Stomach (tissue), 4 donors: ENCODE measurements around the gene CEP57.

ENCODE experiments used
- EP300 ChIP-seq: sonication (generic); formaldehyde crosslinking; IDR thresholded peaks from one replicate; pipeline ENCODE4 v1.6.1; 2017; ENCODE audit warnings: antibody characterized with exemption
- POLR2A ChIP-seq, 4 donors: fragments of 450-650 bp; IDR thresholded peaks; one replicate each; pipeline ENCODE4 v1.6.1; 2016; ENCODE audit warnings: antibody characterized with exemption in 4 of 4, control low read depth in 2 of 4, mild to moderate bottlenecking in 1 of 4, moderate library complexity in 1 of 4
- POLR2AphosphoS5 ChIP-seq, 3 donors: sonication (generic); formaldehyde crosslinking; IDR thresholded peaks; one replicate each; pipeline ENCODE4 v1.6.1; 2016; ENCODE audit warnings: antibody characterized with exemption in 3 of 3
- TF ChIP-seq, protein P1 (sequence below), 7 experiments: fragments of 450-650 bp in 4 of 7; fragments of 200-600 bp in 3 of 7; sonication (generic) in 3 of 7; IDR thresholded peaks; one replicate each; pipeline ENCODE4 v1.5.1; 2016 to 2019; ENCODE audit warnings: antibody characterized with exemption in 7 of 7, control low read depth in 2 of 7, mild to moderate bottlenecking in 1 of 7

DNA sequence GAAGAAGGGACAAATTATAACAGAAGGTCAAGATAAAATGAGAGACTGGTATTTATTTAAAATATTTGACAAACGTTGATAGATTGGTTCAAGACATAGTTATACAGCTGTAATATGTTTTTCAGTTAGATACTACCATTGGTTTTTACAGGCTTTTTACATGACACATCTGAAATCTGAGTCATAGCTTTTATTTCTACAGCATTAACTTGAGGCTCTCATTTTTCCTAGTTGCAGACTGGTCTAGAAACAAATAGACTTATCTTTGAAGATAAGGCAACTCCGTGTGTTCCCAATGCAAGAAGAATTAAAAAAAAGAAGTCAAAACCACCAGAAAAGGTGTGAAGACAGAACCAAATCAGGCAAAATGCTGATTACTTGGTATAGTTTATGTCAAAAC, 31.3 kb downstream of the CEP57 start:
- TF ChIP-seq, protein P1, sequence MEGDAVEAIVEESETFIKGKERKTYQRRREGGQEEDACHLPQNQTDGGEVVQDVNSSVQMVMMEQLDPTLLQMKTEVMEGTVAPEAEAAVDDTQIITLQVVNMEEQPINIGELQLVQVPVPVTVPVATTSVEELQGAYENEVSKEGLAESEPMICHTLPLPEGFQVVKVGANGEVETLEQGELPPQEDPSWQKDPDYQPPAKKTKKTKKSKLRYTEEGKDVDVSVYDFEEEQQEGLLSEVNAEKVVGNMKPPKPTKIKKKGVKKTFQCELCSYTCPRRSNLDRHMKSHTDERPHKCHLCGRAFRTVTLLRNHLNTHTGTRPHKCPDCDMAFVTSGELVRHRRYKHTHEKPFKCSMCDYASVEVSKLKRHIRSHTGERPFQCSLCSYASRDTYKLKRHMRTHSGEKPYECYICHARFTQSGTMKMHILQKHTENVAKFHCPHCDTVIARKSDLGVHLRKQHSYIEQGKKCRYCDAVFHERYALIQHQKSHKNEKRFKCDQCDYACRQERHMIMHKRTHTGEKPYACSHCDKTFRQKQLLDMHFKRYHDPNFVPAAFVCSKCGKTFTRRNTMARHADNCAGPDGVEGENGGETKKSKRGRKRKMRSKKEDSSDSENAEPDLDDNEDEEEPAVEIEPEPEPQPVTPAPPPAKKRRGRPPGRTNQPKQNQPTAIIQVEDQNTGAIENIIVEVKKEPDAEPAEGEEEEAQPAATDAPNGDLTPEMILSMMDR (IDR thresholded peaks at IDR 0.05), result no peak
- no peak for TF ChIP-seq POLR2A (IDR thresholded peaks at IDR 0.05)
- no peak for TF ChIP-seq POLR2AphosphoS5 (IDR thresholded peaks at IDR 0.05)
- TF ChIP-seq EP300, result no peak
